NCI-H2227 (cell line): ENCODE results near the gene ZFAND2B.
"Not testable (repeated sequence)": the region's sequence is repeated elsewhere in the genome, so short reads cannot be mapped to it uniquely, and the experiment has no call there.

Experiments used
- DNase-seq: peaks from one replicate; lab custom pipeline; 2025; ENCODE audit not compliant: unreplicated experiment; lab: John Stamatoyannopoulos, UW

The ZFAND2B gene

DNA sequence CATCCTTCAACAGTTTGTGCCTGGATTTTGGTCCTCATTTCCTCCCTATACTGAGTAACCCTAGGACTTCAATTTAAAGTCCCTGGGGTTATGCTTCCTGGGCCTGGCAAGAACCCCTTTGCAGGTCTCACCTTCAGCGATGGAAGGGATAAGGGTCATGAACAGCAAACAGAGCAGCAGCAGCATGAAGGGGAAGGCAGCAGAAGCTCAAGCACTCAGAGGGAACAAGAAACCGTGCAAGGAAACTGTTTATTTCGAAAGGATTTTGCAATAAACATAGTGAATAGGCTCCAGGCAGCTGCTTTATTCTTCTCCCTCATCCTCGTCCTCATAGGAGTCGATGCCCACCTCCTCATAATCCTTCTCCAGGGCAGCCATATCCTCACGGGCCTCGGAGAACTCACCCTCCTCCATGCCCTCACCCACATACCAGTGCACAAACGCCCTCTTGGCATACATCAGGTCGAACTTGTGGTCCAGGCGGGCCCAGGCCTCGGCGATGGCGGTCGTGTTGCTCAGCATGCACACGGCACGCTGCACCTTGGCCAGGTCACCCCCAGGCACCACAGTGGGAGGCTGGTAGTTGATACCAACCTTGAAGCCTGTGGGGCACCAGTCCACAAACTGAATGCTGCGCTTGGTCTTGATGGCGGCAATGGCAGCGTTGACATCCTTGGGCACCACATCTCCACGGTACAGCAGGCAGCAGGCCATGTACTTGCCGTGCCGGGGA lies 43.6 kb downstream of the ZFAND2B start:
- DNase-seq, result no peak

DNA sequence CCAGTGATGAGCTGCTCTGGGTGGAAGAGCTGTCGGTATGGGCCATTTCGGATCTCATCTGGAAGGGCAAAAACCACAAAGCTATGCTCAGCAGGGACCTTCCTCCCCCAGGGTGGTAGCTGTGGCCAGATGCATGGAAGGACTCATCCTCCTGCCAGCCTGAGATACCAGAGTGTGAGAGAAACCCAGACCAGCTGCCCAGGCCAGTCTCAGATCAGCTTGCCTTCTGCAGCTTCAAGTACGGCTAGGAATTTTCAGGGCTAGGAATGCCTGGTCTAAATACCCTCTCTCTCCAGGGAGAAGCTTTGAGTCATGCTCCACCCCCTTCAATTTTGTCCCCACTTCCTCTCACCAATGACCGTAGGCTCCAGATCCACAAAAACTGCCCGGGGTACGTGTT lies 45.1 kb downstream of the ZFAND2B start:
- no peak for DNase-seq

DNA sequence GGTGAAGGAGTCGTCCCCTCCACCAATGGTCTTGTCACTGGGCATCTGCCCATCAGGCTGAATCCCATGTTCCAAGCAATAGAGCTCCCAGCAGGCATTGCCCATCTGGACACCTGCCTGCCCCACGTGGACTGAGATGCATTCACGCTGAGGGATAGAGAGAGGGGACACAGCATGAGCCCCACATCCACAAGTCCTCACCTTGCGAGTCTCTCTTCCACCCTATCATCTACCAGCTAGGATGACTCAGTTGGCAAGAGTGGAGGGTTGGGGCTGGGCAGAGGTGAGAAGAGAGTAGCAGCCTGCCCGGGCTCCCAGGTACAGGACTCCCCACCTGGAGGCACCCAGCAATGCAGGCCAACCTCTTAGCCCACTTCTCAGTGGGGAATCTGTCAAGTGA lies 45.5 kb downstream of the ZFAND2B start:
- DNase-seq, result no peak

DNA sequence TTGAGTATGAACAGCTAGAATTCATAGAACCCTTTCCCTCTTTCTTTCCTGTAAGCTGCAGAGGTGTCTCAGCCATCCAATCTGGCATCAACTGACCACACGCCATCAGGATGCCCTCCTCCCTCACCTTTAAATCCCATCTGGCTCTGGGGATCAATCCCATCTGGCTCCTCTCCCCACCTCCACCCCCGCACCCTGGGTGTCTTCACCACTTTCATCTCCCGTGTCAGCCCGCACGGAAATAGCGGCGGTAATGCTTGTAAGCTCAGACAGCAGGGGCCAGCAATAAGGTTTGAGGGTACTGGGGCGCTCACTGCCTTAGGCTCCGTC lies 46.0 kb downstream of the ZFAND2B start:
- no peak for DNase-seq

DNA sequence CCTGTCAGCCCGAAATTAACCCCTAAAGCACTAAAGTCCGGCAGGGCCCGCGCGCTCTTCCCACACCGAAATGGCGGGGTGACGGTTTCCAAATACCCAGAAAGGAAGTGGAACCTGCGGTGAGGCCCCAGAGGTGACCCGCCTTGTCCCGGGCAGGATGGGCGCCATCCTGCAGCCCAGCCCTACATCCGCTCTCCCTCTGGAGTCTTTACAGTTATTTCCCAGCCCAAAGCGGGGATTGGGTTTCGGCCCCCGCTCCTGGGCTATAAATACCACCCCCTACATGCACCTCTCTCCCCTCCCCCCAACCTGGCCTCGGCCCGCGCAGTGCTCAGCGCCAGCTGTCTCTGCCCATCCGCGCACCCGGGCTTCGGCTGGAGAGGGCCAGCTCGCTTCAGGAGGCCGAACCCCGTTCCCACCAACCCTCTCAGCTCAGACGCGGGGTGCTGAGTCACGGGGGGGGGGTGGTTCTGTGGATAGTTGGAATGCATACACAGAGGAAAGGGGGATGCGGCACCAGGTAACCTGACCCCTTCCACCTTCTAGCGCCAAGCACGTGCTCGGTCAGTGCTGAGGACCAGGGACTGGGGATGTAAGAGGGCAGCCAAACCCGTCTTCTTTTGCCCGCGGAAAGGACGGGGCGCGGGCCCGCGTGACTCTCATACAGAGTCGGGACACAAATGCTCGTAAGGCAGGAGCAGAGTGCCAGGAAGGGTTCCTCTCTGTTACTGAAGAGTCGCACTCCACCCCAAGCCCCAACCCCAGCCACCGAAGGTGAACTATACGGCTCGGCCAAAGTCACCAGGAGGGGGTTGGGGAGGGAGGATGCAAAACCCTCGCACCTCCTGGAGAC lies 46.5 kb downstream of the ZFAND2B start, which contains the start of gene TUBA4B:
TSS of gene TUBA4B (plus strand) at position 344 of the 853 bp plus-strand sequence. CDS start at position 509, 165 bp downstream.
- peak; percentile 15 for DNase-seq

DNA sequence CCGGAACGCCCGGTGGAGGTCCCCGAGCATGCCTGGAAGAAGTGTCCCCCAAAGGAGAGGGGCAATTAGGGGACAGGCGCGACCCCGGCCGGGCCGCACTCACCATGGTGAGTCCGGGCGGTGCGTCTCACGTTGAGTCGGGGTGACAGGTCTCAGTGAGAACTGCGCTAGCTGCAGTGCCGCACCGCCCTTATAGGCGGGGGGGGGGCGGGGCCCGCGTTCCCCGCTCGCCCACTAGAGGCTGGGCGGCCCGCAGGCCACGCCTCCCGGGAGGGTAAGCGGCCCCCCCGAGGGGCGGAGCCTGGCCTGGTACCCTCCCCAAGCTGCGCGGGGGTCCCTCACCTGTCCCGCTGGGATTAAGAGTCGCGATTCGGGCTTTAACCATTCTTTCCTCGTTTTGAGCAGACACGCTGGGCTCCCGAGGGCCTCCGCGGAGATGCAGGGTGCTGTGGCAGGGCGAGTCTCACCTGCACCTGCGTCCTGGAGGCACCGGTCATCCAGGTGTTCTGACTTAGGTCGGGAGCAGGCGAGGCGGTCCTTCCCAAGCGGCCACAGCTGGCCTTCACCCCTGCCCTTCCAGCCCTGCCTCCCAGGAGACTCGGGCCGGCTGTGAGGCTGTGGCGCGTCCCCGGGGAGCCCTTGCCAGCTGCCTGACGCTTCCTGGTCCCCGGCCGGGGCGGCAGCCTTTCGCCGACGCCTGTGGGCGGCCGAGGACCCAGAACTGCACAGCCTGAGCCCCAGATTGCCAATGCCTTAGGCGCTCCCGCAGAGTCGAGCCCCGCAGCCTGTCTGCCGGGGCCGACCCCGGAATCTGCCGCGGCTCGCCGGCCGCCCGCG lies 47.4 kb downstream of the ZFAND2B start, which contains the start of gene TUBA4A:
TSS of gene TUBA4A (minus strand) at position 166 of the 837 bp plus-strand sequence. CDS start at position 106, 60 bp downstream.
- peak; percentile 88 for DNase-seq

DNA sequence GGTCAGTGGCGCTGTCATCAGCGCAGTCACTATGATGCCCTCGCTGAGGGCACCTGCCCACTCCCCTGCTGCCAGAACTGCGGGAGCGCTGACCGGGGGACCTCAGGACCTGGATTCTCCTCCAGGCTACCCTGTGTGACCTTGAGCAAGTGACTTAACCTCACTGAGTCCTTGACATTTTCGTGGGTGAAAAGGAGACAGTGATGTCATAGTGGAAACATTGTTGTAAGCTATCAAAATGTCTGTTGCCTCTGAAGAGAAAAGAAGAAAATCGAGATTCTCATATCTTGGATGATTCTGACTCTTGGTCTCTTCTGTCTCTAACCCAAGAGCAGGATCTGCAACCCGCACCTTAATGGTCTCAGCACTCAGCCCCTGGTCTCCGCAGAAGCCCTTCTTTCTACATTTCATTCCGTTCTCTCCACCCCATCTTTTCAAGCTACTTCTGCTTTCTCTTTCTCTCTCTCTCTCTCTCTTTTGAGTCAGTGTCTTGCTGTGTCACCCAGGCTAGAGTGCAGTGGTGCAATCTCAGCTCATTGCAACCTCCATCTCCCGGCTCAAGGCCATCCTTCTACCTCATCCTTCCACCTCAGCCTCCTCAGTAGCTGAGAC lies 48.1 kb downstream of the ZFAND2B start:
- DNase-seq, result no peak

DNA sequence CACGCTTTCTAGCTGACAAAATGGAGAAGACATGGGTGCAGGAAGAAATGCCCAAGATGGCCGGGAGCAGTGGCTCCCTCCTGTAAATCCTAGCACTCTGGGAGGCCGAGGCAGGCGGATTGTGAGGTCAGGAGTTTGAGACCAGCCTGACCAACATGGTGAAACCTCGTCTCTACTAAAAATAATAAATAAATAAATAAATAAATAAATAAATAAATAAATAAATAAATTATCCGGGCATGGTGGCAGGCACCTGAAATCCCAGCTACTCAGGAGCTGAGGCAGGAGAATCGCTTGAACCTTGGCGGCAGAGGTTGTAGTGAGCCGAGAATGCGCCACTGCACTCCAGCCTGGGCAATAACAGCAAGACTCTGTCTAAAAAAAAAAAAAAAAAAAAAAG lies 52.4 kb downstream of the ZFAND2B start:
- DNase-seq, result not testable (repeated sequence)
